ENCODE results near the gene RFLNA.

The RFLNA gene

GRCh38 chr12:124294780-124295341 lies at the start of gene RFLNA:
Gene RFLNA, plus strand, starts transcription at chr12:124295093. Its CDS starts 337 bp downstream, at chr12:124295430.
- DNase-seq, result no peak

- no peak for DNase-seq
These were observed 47.6 kb upstream of the RFLNA start for GRCh38 chr12:124247331-124247730.

- DNase-seq, result no peak
These were observed 45.7 kb upstream of the RFLNA start for GRCh38 chr12:124248941-124249825.

- DNase-seq, result no peak
These were observed 43.7 kb upstream of the RFLNA start for GRCh38 chr12:124251186-124251585.

GRCh38 chr12:124252964-124253363 lies 41.9 kb upstream of the RFLNA start:
- DNase-seq, result no peak

GRCh38 chr12:124254126-124254525 lies 40.8 kb upstream of the RFLNA start:
- no peak for DNase-seq

- DNase-seq, result no peak
These were observed 35.5 kb upstream of the RFLNA start for GRCh38 chr12:124259154-124260066.

- no peak for DNase-seq
These were observed 33.0 kb upstream of the RFLNA start for GRCh38 chr12:124261885-124262284.

GRCh38 chr12:124264089-124264795 lies 30.7 kb upstream of the RFLNA start:
- no peak for DNase-seq

- DNase-seq, result no peak
These were observed 30.0 kb upstream of the RFLNA start for GRCh38 chr12:124264879-124265278.

- no peak for DNase-seq
These were observed 27.6 kb upstream of the RFLNA start for GRCh38 chr12:124267205-124267778.

- DNase-seq, result no peak
These were observed 24.2 kb upstream of the RFLNA start for GRCh38 chr12:124270671-124271070.

- DNase-seq, result no peak
These were observed 21.3 kb upstream of the RFLNA start for GRCh38 chr12:124273630-124274029.

- DNase-seq, result no peak
These were observed 18.6 kb upstream of the RFLNA start for GRCh38 chr12:124276337-124276736.

GRCh38 chr12:124277394-124278241 lies 17.3 kb upstream of the RFLNA start:
- DNase-seq, result peak in 2 of 58 donors; percentile 1 to 6

- peak in 31 of 58 donors; percentile 5 to 67 (median 32) for DNase-seq
These were observed 16.3 kb upstream of the RFLNA start for GRCh38 chr12:124278389-124279101.

- DNase-seq, result no peak
These were observed 15.6 kb upstream of the RFLNA start for GRCh38 chr12:124279315-124279714.

GRCh38 chr12:124279846-124280360 lies 15.0 kb upstream of the RFLNA start:
- peak in 11 of 58 donors; percentile 4 to 29 (median 12) for DNase-seq

GRCh38 chr12:124281309-124281708 lies 13.6 kb upstream of the RFLNA start:
- DNase-seq, result no peak

Data from anterior cingulate cortex (tissue), 58 donors.